Testis (tissue), 2 donors: ENCODE results near the gene PDE8B.

ENCODE experiments used
- CTCF ChIP-seq, 3 experiments: fragments of 450-650 bp in 2 of 3; fragments of 200-600 bp in 1 of 3; sonication (generic) in 1 of 3; IDR thresholded peaks; one replicate each; pipeline ENCODE4 v1.5.1; 2016 to 2019; ENCODE audit warnings: antibody characterized with exemption in 3 of 3, mild to moderate bottlenecking in 2 of 3, moderate library complexity in 1 of 3
- POLR2A ChIP-seq: fragments of 450-650 bp; IDR thresholded peaks from one replicate; pipeline ENCODE4 v1.6.1; 2017; ENCODE audit warnings: antibody characterized with exemption, mild to moderate bottlenecking, moderate library complexity

DNA sequence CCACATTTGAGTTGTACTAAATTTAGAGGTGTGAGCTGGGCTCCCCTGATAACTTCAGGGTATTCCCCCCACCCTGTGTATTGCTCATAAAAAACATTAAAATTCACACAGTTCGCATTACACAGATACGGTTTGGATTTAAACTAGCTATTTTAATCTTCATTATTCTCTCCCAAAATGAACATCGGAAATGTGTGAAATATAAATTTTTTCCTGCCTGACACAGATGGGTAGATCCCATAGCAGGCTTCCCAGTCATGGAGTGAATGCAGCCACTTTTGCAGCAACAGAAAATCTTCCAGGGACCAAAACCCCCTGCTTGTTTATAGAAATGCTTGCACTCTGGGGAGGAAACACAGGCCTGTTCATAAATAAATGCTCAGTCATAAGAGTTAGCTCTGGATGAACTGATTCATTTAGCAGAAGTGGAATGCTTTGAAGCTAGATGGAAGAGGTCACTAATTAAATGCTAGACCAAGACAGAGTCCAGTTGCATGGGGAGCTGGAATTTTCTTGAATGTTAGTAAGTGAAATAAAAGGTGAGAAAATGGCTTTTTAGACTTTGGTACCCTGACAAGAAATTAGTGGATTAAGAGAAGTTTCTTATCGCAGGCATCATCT, 115.6 kb downstream of the PDE8B start:
- TF ChIP-seq CTCF (IDR thresholded peaks at IDR 0.05) (no peak), POLR2A (no peak)
